DOHH2 (cell line): ENCODE results near the gene TTC21A.

ENCODE experiments used
- H3F3A ChIP-seq: fragments of 200-600 bp; sonication (generic), shearing (Covaris generic); 2 replicates; pipeline ENCODE4 v1.6.0; 2016; ENCODE audit warnings: antibody characterized with exemption, mild to moderate bottlenecking; ENCODE audit not compliant: control insufficient read depth, insufficient read depth
- H3K27ac ChIP-seq: fragments of 200-600 bp; sonication (generic); 2 replicates; pipeline ENCODE4 v1.5.1; 2014; ENCODE audit warnings: low read depth, mild to moderate bottlenecking, low read length, moderate library complexity
- H3K27me3 ChIP-seq: fragments of 200-600 bp; sonication (generic); 2 replicates; pipeline ENCODE4 v1.6.1; 2014; ENCODE audit warnings: mild to moderate bottlenecking, low read length, mixed read lengths; ENCODE audit not compliant: control insufficient read depth
- H3K36me3 ChIP-seq: fragments of 200-600 bp; sonication (generic); 2 replicates; pipeline ENCODE4 v1.6.1; 2014; ENCODE audit warnings: mild to moderate bottlenecking, low read length, moderate library complexity, mixed read lengths; ENCODE audit not compliant: control insufficient read depth
- H3K4me1 ChIP-seq: fragments of 200-600 bp; sonication (generic); 2 replicates; pipeline ENCODE4 v1.6.1; 2014; ENCODE audit warnings: mild to moderate bottlenecking, low read length, mixed read lengths; ENCODE audit not compliant: control insufficient read depth
- H3K4me2 ChIP-seq: fragments of 200-600 bp; sonication (generic); 2 replicates; pipeline ENCODE4 v1.6.0; 2014; ENCODE audit warnings: mild to moderate bottlenecking, low read length, moderate library complexity
- H3K4me3 ChIP-seq: fragments of 200-600 bp; sonication (generic); 2 replicates; pipeline ENCODE4 v1.5.1; 2014; ENCODE audit warnings: mild to moderate bottlenecking, low read length, mixed read lengths
- H3K79me2 ChIP-seq: fragments of 200-600 bp; sonication (generic); 2 replicates; pipeline ENCODE4 v1.6.1; 2014; ENCODE audit warnings: mild to moderate bottlenecking, low read length, mixed read lengths; ENCODE audit not compliant: control insufficient read depth
- H3K9me2 ChIP-seq: fragments of 200-600 bp; sonication (generic); replicated peaks from 2 replicates; pipeline ENCODE4 v1.6.1; 2014; ENCODE audit warnings: mild to moderate bottlenecking, low read length, mixed read lengths; ENCODE audit not compliant: control insufficient read depth
- H3K9me3 ChIP-seq: fragments of 200-600 bp; sonication (generic); 2 replicates; pipeline ENCODE4 v1.6.1; 2014; ENCODE audit warnings: antibody characterized with exemption, low read length, mixed read lengths; ENCODE audit not compliant: control insufficient read depth, insufficient read depth
- H4K20me1 ChIP-seq: fragments of 200-600 bp; sonication (generic); 2 replicates; pipeline ENCODE4 v1.6.0; 2014; ENCODE audit warnings: low read depth, mild to moderate bottlenecking, antibody characterized with exemption, low read length, moderate library complexity; ENCODE audit not compliant: control insufficient read depth, insufficient read depth
- EZH2phosphoT487 ChIP-seq: fragments of 200-600 bp; sonication (generic); IDR thresholded peaks from 2 replicates; pipeline ENCODE4 v1.6.1; 2017; ENCODE audit warnings: borderline replicate concordance, mild to moderate bottlenecking, antibody characterized with exemption, low read length, moderate library complexity, mixed read lengths
- TF ChIP-seq, protein P1 (sequence below): fragments of 200-600 bp; sonication (generic); IDR thresholded peaks from one replicate; pipeline ENCODE4 v1.5.1; 2014; ENCODE audit warnings: antibody characterized with exemption, mild to moderate bottlenecking, low read depth, low read length; ENCODE audit not compliant: poor library complexity, severe bottlenecking

The TTC21A gene

GRCh38 chr3:39135170-39135805, 27.8 kb downstream of the TTC21A start:
- Histone ChIP-seq H3K27ac (no peak overlapping the region), H3F3A (no peaks in the 10 kb centered on the region), H3K4me1 (no peaks in the 10 kb centered on the region), H4K20me1 (no peaks in the 10 kb centered on the region), H3K36me3 (peaks cover 8% of the 10 kb centered on the region), H3K27me3 (no peaks in the 10 kb centered on the region), H3K9me3 (no peaks in the 10 kb centered on the region), H3K9me2 (no peaks in the 10 kb centered on the region), H3K4me2 (no peak overlapping the region), H3K4me3 (no peak overlapping the region), H3K79me2 (no peaks in the 10 kb centered on the region)
- no peak for TF ChIP-seq EZH2phosphoT487
- TF ChIP-seq, protein P1, sequence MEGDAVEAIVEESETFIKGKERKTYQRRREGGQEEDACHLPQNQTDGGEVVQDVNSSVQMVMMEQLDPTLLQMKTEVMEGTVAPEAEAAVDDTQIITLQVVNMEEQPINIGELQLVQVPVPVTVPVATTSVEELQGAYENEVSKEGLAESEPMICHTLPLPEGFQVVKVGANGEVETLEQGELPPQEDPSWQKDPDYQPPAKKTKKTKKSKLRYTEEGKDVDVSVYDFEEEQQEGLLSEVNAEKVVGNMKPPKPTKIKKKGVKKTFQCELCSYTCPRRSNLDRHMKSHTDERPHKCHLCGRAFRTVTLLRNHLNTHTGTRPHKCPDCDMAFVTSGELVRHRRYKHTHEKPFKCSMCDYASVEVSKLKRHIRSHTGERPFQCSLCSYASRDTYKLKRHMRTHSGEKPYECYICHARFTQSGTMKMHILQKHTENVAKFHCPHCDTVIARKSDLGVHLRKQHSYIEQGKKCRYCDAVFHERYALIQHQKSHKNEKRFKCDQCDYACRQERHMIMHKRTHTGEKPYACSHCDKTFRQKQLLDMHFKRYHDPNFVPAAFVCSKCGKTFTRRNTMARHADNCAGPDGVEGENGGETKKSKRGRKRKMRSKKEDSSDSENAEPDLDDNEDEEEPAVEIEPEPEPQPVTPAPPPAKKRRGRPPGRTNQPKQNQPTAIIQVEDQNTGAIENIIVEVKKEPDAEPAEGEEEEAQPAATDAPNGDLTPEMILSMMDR, result no peak

DNA sequence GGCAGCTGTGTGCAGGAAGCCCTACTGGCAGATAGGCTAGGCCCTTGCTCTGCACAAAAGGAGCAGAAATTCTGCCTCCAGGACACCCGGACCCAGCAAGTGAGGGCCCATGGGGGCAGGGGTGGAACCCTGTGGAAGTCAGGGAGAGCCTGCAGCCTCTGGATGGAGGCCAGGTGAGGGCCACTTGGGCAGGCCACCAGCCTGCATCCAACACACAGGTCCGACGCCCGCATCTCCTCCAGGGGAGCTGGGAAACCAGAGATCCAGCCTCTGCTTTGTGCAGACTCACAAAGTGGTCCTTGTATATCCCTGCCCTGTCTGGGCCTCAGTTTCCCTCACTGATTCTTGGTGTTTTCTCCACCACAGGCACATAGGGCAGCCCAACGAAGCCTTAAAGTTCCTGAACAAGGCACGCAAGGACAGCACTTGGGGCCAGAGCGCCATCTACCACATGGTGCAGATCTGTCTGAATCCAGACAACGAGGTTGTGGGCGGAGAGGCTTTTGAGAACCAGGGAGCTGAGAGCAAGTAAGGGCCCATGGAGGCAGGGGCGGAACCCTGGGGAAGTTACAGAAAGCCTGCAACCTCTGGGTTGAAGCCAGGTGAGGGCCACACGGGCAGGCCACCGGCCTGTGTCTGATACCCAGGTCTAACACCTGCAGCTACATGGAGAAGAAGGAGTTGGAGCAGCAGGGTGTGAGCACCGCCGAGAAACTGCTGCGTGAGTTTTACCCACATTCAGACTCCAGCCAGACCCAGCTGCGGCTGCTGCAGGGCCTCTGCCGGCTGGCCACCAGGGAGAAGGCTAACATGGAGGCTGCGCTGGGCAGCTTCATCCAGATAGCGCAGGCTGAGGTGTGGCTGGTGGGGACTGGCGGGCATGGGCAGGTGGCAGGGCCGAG, 29.3 kb downstream of the TTC21A start:
- Histone ChIP-seq H3K4me1 (peaks cover 7% of the 10 kb centered on the region), H3K36me3 (peaks cover 23% of the 10 kb centered on the region), H3K4me3 (no peak overlapping the region), H3F3A (no peaks in the 10 kb centered on the region), H3K9me2 (no peaks in the 10 kb centered on the region), H3K4me2 (no peak overlapping the region), H3K27me3 (no peaks in the 10 kb centered on the region), H3K27ac (no peak overlapping the region), H3K9me3 (no peaks in the 10 kb centered on the region), H3K79me2 (no peaks in the 10 kb centered on the region; the same call in 1 of the 2 replicates), H4K20me1 (no peaks in the 10 kb centered on the region)
- TF ChIP-seq, protein P1, result no peak
- no peak for TF ChIP-seq EZH2phosphoT487

GRCh38 chr3:39137435-39137936, 30.0 kb downstream of the TTC21A start:
- H4K20me1 ChIP-seq, result no peaks in the 10 kb centered on the region

More at GRCh38 chr3:39137435-39137936, 30.0 kb downstream of the TTC21A start:
- Histone ChIP-seq H3K9me2 (no peaks in the 10 kb centered on the region), H3K4me3 (no peak overlapping the region), H3F3A (no peaks in the 10 kb centered on the region; the same call in 1 of the 2 replicates), H3K27me3 (no peaks in the 10 kb centered on the region), H3K27ac (no peak overlapping the region), H3K9me3 (no peaks in the 10 kb centered on the region), H3K36me3 (peaks cover 30% of the 10 kb centered on the region), H3K79me2 (peaks cover 4% of the 10 kb centered on the region), H3K4me2 (no peak overlapping the region), H3K4me1 (peaks cover 13% of the 10 kb centered on the region)
- TF ChIP-seq, protein P1, result no peak
- TF ChIP-seq EZH2phosphoT487, result no peak
